Parathyroid adenoma (tissue), 2 donors: ENCODE data around the gene PRR7.

ENCODE experiments used
- H2AFZ ChIP-seq: fragments of 300-600 bp; sonication (generic); one replicate; pipeline ENCODE4 v1.7.0; 2017; ENCODE audit warnings: antibody characterized with exemption, mild to moderate bottlenecking
- H3K27ac ChIP-seq: fragments of 300-600 bp; sonication (generic); one replicate; pipeline ENCODE4 v1.7.0; 2017
- H3K27me3 ChIP-seq: fragments of 300-600 bp; sonication (generic); one replicate; pipeline ENCODE4 v1.7.0; 2017; ENCODE audit warnings: low read length; ENCODE audit not compliant: control insufficient read depth, insufficient read depth
- H3K36me3 ChIP-seq: fragments of 300-600 bp; sonication (generic); one replicate; pipeline ENCODE4 v1.7.0; 2017; ENCODE audit warnings: low read length; ENCODE audit not compliant: control insufficient read depth, insufficient read depth
- H3K4me1 ChIP-seq: fragments of 300-600 bp; sonication (generic); one replicate; pipeline ENCODE4 v1.7.0; 2017; ENCODE audit warnings: control low read depth
- H3K4me2 ChIP-seq: fragments of 300-600 bp; sonication (generic); one replicate; pipeline ENCODE4 v1.7.0; 2017; ENCODE audit warnings: low read length
- H3K4me3 ChIP-seq: fragments of 300-600 bp; sonication (generic); one replicate; pipeline ENCODE4 v1.7.0; 2017; ENCODE audit warnings: low read depth, low read length
- H3K79me2 ChIP-seq: fragments of 300-600 bp; sonication (generic); one replicate; pipeline ENCODE4 v1.7.0; 2017; ENCODE audit warnings: control low read depth
- H3K9ac ChIP-seq: fragments of 300-600 bp; sonication (generic); one replicate; pipeline ENCODE4 v1.7.0; 2017; ENCODE audit warnings: mild to moderate bottlenecking
- H3K9me3 ChIP-seq: fragments of 300-600 bp; sonication (generic); one replicate; pipeline ENCODE4 v1.7.0; 2017; ENCODE audit warnings: low read length; ENCODE audit not compliant: control insufficient read depth
- TF ChIP-seq, protein P1 (sequence below): fragments of 300-600 bp; sonication (generic); IDR thresholded peaks from one replicate; pipeline ENCODE4 v1.7.0; 2017; ENCODE audit warnings: antibody characterized with exemption, mild to moderate bottlenecking
- donor health status: primary hyperparathyroidism.

Gene PRR7

DNA sequence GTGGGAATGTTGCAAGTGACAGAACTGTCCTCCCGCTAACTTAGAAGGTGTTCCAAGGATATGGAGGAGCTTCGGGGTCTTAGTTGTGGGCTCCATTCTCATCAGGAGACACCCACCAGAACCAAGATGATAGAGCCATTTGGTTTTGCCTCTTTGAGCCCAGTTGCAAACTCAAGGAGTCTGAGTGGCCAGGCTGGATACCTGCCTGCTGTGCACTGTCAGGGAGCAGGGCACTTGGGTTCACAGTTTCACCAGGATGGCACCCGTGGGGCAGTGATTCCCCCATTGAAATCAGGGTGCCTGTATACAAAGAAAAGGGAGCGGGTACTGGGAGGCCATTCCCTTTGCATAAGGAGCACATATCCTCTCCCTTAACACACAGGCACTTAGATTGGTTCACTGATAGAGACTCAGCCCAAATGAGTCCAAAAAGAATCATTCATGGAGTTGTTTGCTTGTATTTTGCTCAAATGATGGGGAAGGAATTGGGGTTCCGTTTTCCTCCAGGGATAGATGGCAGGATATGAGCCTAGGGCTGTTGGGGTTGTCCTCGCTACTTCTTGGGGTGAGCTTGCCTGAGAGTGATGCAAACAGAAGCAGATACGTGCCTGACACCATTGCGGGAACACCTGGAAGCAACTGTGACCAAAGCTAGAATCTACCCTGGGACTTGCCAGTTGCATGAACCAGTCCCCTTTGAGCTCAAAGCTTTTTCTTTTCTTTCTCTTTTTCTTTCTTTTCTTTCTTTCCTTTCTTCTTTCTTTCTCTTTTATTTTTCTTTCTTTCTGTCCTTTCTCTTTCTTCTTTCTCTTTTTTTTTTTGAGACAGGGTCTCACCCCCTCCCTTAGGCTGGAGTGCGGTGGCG lies 1.3 kb upstream of the PRR7 start:
- Histone ChIP-seq H3K4me2 (no peak overlapping the region), H3K4me3 (no peak overlapping the region)
- TF ChIP-seq, protein P1, sequence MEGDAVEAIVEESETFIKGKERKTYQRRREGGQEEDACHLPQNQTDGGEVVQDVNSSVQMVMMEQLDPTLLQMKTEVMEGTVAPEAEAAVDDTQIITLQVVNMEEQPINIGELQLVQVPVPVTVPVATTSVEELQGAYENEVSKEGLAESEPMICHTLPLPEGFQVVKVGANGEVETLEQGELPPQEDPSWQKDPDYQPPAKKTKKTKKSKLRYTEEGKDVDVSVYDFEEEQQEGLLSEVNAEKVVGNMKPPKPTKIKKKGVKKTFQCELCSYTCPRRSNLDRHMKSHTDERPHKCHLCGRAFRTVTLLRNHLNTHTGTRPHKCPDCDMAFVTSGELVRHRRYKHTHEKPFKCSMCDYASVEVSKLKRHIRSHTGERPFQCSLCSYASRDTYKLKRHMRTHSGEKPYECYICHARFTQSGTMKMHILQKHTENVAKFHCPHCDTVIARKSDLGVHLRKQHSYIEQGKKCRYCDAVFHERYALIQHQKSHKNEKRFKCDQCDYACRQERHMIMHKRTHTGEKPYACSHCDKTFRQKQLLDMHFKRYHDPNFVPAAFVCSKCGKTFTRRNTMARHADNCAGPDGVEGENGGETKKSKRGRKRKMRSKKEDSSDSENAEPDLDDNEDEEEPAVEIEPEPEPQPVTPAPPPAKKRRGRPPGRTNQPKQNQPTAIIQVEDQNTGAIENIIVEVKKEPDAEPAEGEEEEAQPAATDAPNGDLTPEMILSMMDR = no peak

GRCh38 chr5:177445917-177446199 lies 756 bp upstream of the PRR7 start:
- H3K36me3 ChIP-seq = no peaks in the 10 kb centered on the region
- H3K4me1 ChIP-seq = peaks cover 8% of the 10 kb centered on the region
- no peaks in the 10 kb centered on the region for H3K9me3 ChIP-seq
- H3K4me2 ChIP-seq = peak overlapping the region; percentile 89
- TF ChIP-seq, protein P1 = no peak
- no peaks in the 10 kb centered on the region for H3K79me2 ChIP-seq
- H3K27ac ChIP-seq = no peak overlapping the region
- H3K27me3 ChIP-seq = no peaks in the 10 kb centered on the region
- H3K9ac ChIP-seq = no peak overlapping the region
- H2AFZ ChIP-seq = peak overlapping the region; percentile 76
- H3K4me3 ChIP-seq = peak overlapping the region; percentile 49

More for the DNA sequence above, 1.3 kb upstream of the PRR7 start:
- Histone ChIP-seq H3K9me3 (no peaks in the 10 kb centered on the region), H2AFZ (no peak overlapping the region), H3K9ac (no peak overlapping the region), H3K79me2 (no peaks in the 10 kb centered on the region), H3K36me3 (no peaks in the 10 kb centered on the region), H3K4me1 (peaks cover 8% of the 10 kb centered on the region), H3K27ac (no peak overlapping the region), H3K27me3 (no peaks in the 10 kb centered on the region)

- H2AFZ ChIP-seq = peak overlapping the region; percentile 64
- H3K9ac ChIP-seq = no peak overlapping the region
- no peak overlapping the region for H3K27ac ChIP-seq
- no peaks in the 10 kb centered on the region for H3K27me3 ChIP-seq
- no peaks in the 10 kb centered on the region for H3K36me3 ChIP-seq
- H3K4me1 ChIP-seq = peaks cover 8% of the 10 kb centered on the region
- H3K4me3 ChIP-seq = peak overlapping the region; percentile 40
- TF ChIP-seq, protein P1 = no peak
- H3K9me3 ChIP-seq = no peaks in the 10 kb centered on the region
- peak overlapping the region; percentile 89 for H3K4me2 ChIP-seq
- no peaks in the 10 kb centered on the region for H3K79me2 ChIP-seq
These were observed 524 bp downstream of the PRR7 start for GRCh38 chr5:177447066-177447610.

- Histone ChIP-seq H2AFZ (peak overlapping the region; percentile 73), H3K4me3 (no peak overlapping the region), H3K27me3 (no peaks in the 10 kb centered on the region), H3K9me3 (no peaks in the 10 kb centered on the region), H3K9ac (no peak overlapping the region), H3K27ac (peak overlapping the region; percentile 57), H3K4me1 (peaks cover 8% of the 10 kb centered on the region), H3K36me3 (no peaks in the 10 kb centered on the region), H3K4me2 (peak overlapping the region; percentile 42), H3K79me2 (no peaks in the 10 kb centered on the region)
- TF ChIP-seq, protein P1 = no peak
These were observed 1.1 kb downstream of the PRR7 start for GRCh38 chr5:177447611-177448243.
